ENCODE results near the gene C2orf76.

The C2orf76 gene

GRCh38 chr2:119263656-119264055 lies 103.0 kb downstream of the C2orf76 start:
- DNase-seq (ENCODE audit: low spot score), result peak; percentile 56

- no peak for DNase-seq (ENCODE audit: low spot score)
Measured at GRCh38 chr2:119263025-119263424, 103.6 kb downstream of the C2orf76 start.

- DNase-seq (ENCODE audit: low spot score), result no peak
Measured at GRCh38 chr2:119261493-119262225, 105.0 kb downstream of the C2orf76 start.

GRCh38 chr2:119260646-119261492 lies 105.8 kb downstream of the C2orf76 start:
- DNase-seq (ENCODE audit: low spot score), result no peak

GRCh38 chr2:119259296-119259860 lies 107.3 kb downstream of the C2orf76 start:
- peak; percentile 72 for DNase-seq (ENCODE audit: low spot score)

- no peak for DNase-seq (ENCODE audit: low spot score)
Measured at GRCh38 chr2:119257198-119257597, 109.4 kb downstream of the C2orf76 start.

- DNase-seq (ENCODE audit: low spot score), result no peak
Measured at GRCh38 chr2:119256582-119256921, 110.1 kb downstream of the C2orf76 start.

GRCh38 chr2:119255760-119256581 lies 110.7 kb downstream of the C2orf76 start:
- no peak for DNase-seq (ENCODE audit: low spot score)

- no peak for DNase-seq (ENCODE audit: low spot score)
Measured at GRCh38 chr2:119254601-119255080, 112.0 kb downstream of the C2orf76 start.

- no peak for DNase-seq (ENCODE audit: low spot score)
Measured at GRCh38 chr2:119253760-119254600, 112.7 kb downstream of the C2orf76 start.

GRCh38 chr2:119253114-119253702 lies 113.4 kb downstream of the C2orf76 start:
- no peak for DNase-seq (ENCODE audit: low spot score)
